Dendritic cell treated with granulocyte-macrophage colony-stimulating factor and Interleukin-4, amounts not matched to agents 40 ng/mL and 50 ng/mL, for 4 days (primary cell): ENCODE measurements around the gene CHST10.

Source experiments
- H3K27ac Mint-ChIP-seq: one replicate; pipeline ENCODE4 v1.8.0; 2022; ENCODE audit warnings: mild to moderate bottlenecking, mixed read lengths
- H3K27me3 Mint-ChIP-seq: one replicate; pipeline ENCODE4 v1.8.0; 2022; ENCODE audit warnings: mild to moderate bottlenecking, mixed read lengths
- H3K36me3 Mint-ChIP-seq: one replicate; pipeline ENCODE4 v1.8.0; 2022; ENCODE audit warnings: low read depth, mixed read lengths
- H3K4me1 Mint-ChIP-seq: one replicate; pipeline ENCODE4 v1.8.0; 2022; ENCODE audit warnings: low read depth, mixed read lengths
- H3K4me3 Mint-ChIP-seq: one replicate; pipeline ENCODE4 v1.8.0; 2022; ENCODE audit warnings: mild to moderate bottlenecking, moderate library complexity, mixed read lengths
- H3K9me3 Mint-ChIP-seq: one replicate; pipeline ENCODE4 v1.8.0; 2022; ENCODE audit warnings: mixed read lengths
- intact Hi-C: fragments of 100-400 bp; cut with micrococcal nuclease; formaldehyde crosslinking; loops from one replicate; pipeline ENCODE4 v1.15.0; 2022

CHST10 gene

DNA sequence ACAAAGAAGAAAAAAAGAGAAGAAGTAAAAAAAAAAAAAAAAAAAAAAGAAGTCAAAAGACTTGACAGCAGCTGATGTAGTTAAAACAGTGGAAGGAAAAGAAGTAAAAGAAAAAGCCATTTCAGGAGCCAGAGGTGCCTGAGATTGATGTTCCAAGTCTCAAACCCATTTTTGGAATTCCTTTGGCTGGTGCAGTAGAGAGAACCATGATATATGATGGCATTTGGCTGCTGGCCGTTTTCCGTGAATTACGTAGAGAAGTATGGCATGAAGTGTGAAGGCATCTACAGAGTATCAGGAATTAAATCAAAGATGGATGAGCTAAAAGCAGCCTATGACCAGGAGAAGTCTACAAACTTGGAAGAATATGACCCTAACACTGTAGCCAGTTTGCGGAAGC lies 7.6 kb upstream of the CHST10 start:
- intact Hi-C loops: loop anchor here (10.0 kb wide), 2 partner anchors 140 to 560 kb away; partner anchors contain the start of gene PDCL3
- H3K27me3 Mint-ChIP-seq: peaks cover 5% of the 10 kb centered on the region
- H3K36me3 Mint-ChIP-seq: no peaks in the 10 kb centered on the region
- H3K4me1 Mint-ChIP-seq: peaks cover 50% of the 10 kb centered on the region
- no peak overlapping the region for H3K4me3 Mint-ChIP-seq
- no peak overlapping the region for H3K27ac Mint-ChIP-seq
- H3K9me3 Mint-ChIP-seq: no peaks in the 10 kb centered on the region

DNA sequence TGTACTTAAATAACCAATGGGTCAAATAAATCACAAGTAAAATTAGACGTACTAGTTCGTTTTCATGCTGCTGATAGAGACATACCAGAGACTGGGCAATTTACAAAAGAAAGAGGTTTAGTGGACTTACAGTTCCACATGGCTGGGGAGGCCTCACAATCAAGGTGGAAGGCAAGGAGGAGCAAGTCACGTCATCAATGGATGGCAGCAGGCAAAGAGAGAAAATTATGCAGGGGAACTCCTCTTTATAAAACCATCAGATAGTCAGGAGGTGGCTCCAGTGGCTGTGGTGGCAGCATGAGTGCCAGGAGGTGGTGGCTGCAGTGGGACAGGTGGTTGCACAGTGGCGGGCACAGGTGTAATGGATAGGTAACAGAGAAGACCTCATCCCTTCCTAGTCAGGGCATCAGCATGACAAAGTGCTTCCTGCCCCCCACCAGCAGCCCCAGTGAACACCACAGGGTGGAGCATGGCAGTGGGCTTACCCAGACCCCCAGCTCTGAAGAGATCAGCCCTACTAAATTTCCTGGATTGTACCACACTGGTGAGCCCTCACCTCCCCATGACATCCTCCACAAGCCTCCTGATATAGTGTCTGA lies 6.9 kb upstream of the CHST10 start:
- H3K4me3 Mint-ChIP-seq: no peak overlapping the region
- H3K27ac Mint-ChIP-seq: no peak overlapping the region
- intact Hi-C loops: loop anchor here (10.0 kb wide), 2 partner anchors 140 to 560 kb away; partner anchors contain the start of gene PDCL3
- H3K27me3 Mint-ChIP-seq: peaks cover 5% of the 10 kb centered on the region
- H3K36me3 Mint-ChIP-seq: no peaks in the 10 kb centered on the region
- H3K4me1 Mint-ChIP-seq: peaks cover 53% of the 10 kb centered on the region
- no peaks in the 10 kb centered on the region for H3K9me3 Mint-ChIP-seq

DNA sequence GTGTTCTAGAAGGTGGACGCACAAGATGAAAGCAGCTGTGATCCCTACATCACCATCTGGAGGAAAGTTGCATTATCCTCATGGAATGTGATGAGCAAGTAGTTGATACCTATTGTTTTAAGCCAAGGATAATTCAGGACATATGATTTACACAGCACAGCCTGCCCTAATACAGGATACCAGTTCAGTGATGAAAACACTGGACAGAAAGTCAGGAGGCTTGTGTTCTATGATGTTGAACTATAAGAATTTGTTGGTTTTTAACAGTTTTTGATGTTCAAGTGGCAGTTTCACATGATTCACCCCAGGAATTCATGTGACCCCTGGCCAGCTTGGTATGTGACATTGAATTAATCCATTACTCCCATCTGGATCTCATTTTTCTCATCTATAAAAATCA lies 6.2 kb upstream of the CHST10 start:
- H3K4me1 Mint-ChIP-seq: peaks cover 53% of the 10 kb centered on the region
- intact Hi-C loops: loop anchor here (10.0 kb wide), 2 partner anchors 141 to 561 kb away; partner anchors contain the start of gene PDCL3
- H3K27me3 Mint-ChIP-seq: peaks cover 5% of the 10 kb centered on the region
- H3K27ac Mint-ChIP-seq: no peak overlapping the region
- H3K36me3 Mint-ChIP-seq: no peaks in the 10 kb centered on the region
- H3K4me3 Mint-ChIP-seq: no peak overlapping the region
- no peaks in the 10 kb centered on the region for H3K9me3 Mint-ChIP-seq

DNA sequence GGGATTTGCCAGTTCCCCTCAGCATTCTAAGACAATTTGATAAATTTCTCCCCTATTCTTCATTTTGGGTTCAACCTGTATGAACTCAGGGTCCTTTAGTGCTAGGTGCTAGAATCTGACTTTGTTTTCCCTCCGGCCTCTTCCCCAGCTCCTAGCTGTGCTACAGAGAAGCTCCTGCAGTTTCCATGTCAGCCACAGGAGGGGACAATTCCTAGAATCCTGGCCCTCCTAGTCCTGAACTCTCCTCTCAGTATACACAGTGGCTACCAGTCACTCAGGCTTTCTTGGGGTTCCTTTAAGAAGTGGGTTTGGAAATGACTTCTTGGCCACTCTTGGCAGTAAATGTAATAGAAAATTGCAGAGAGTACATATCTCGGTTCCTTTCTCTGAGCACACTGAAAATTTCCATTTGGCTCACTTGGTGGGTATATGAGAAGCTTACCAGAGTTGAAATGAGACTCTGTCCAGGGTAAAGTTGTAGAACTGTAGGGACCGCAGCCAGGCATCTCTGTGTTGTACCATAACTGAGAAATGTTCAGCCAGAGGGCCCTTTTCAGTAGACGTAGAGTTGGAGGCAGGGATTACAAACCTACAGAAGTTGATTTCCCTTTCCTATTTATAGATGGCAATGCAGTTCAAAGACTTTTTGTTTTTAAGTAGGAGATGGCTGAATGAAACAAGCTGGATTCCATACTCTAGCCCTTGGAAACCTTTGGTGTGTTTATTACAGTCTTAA lies 5.0 kb upstream of the CHST10 start:
- no peak overlapping the region for H3K27ac Mint-ChIP-seq

DNA sequence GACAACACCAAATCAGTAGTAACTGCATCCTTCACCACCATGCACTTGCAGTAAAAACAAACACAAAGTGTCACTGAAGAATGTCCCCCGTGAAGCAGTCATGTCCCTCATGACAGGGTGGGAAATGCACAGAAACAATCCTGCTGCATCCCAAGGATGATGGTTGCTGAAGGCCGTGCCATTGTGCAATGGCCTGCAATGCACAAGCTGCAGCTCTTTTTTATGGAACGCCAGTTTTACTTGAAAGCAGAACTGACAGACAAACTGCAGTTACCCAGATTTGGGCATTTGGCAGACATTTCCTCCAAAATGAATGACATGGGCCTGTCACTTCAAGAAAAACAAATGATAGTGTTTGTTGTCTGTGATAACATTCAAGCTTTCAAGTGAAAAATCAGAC lies 2.4 kb upstream of the CHST10 start:
- no peak overlapping the region for H3K4me3 Mint-ChIP-seq
- H3K27me3 Mint-ChIP-seq: peaks cover 13% of the 10 kb centered on the region
- intact Hi-C loops: loop anchor here (10.0 kb wide), 2 partner anchors 145 to 565 kb away; partner anchors contain the start of gene PDCL3
- no peaks in the 10 kb centered on the region for H3K9me3 Mint-ChIP-seq
- peaks cover 36% of the 10 kb centered on the region for H3K4me1 Mint-ChIP-seq
- H3K27ac Mint-ChIP-seq: no peak overlapping the region
- H3K36me3 Mint-ChIP-seq: no peaks in the 10 kb centered on the region

More for the DNA sequence above, 5.0 kb upstream of the CHST10 start:
- intact Hi-C loops: loop anchor here (10.0 kb wide), 2 partner anchors 142 to 562 kb away; partner anchors contain the start of gene PDCL3
- Mint-ChIP-seq H3K36me3 (no peaks in the 10 kb centered on the region), H3K27me3 (peaks cover 5% of the 10 kb centered on the region), H3K4me3 (no peak overlapping the region), H3K4me1 (peaks cover 50% of the 10 kb centered on the region), H3K9me3 (no peaks in the 10 kb centered on the region)

DNA sequence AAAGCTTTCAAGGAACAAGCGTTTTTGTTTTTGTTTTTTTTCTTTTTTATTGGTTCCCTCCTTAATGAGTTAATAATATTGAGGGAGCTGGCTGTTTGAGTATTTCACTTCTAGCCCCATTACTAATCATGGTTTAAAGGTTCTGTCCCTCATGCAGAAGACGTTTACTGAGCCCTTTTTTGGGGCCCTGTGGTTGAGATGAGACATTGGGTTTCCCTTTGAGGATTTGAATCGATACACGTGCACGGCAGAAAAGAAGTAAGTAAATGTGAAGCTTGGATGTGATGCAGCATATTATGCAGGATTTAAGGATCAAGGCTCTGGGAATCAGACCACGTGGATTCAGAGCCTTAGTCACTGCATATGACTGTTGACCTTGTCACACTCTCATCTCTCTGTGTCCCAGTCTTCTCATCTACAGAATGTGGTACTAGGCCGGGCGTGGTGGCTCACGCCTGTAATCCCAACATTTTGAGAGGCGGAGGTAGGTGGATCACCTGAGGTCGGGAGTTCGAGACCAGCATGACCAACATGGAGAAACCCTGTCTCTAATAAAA lies 1.0 kb upstream of the CHST10 start:
- Mint-ChIP-seq H3K27ac (no peak overlapping the region), H3K4me1 (peaks cover 39% of the 10 kb centered on the region), H3K4me3 (no peak overlapping the region), H3K36me3 (no peaks in the 10 kb centered on the region), H3K27me3 (peaks cover 13% of the 10 kb centered on the region), H3K9me3 (no peaks in the 10 kb centered on the region)
- intact Hi-C loops: no loop called here

DNA sequence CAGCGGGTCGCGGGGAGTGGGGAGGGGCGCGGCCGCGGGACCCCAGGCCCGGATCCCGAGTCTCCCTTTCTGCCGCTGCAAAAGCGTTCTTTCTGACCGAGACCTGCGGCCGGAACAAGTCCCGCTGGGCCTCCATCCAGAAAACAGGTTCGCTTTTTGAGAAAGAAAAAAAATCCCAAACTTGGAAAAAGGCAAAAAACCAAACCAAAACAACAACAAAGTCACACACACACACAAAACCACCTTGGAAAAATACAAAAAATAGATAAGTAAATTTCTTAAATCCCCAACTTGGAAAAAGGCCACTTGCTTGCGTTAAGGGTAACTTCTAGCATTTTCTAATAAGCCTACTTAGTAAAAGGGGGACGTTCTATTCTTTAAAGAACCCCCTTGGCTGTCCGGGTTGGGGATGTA lies 250 bp upstream of the CHST10 start:
- H3K9me3 Mint-ChIP-seq: no peaks in the 10 kb centered on the region
- H3K27ac Mint-ChIP-seq: no peak overlapping the region
- H3K4me1 Mint-ChIP-seq: peaks cover 47% of the 10 kb centered on the region
- H3K4me3 Mint-ChIP-seq: peak overlapping the region; percentile 81
- H3K36me3 Mint-ChIP-seq: no peaks in the 10 kb centered on the region
- intact Hi-C loops: no loop called here
- peaks cover 13% of the 10 kb centered on the region for H3K27me3 Mint-ChIP-seq

DNA sequence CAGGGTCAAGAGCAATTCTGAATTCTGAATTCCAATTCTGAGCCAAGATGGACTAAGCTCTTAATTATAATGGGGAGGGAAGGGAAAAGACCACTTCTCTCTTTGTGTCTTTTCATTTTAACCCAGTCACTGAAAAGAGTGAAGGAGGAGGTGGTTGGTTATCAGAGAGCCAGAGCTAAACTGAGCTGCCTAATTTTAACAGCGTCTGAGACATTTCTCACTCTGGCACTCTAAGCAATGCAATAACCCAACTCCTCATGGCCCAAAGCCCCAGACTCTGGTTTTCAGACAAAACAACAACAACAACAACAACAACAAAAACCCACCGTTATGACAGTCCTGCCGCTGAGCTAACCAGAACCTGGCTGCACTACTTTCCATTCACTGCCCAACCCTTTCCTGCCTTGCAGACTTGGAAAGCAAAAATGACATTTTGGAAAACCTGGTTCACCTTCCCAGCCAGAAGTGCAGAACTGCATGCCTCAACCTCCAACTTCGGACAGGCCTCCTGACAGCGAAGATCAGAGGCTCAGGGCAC lies 1.0 kb downstream of the CHST10 start:
- no peaks in the 10 kb centered on the region for H3K9me3 Mint-ChIP-seq
- peaks cover 42% of the 10 kb centered on the region for H3K4me1 Mint-ChIP-seq
- peaks cover 13% of the 10 kb centered on the region for H3K27me3 Mint-ChIP-seq
- peak overlapping the region; percentile 81 for H3K4me3 Mint-ChIP-seq
- H3K36me3 Mint-ChIP-seq: no peaks in the 10 kb centered on the region
- intact Hi-C loops: no loop called here
- peak overlapping the region; percentile 67 for H3K27ac Mint-ChIP-seq

DNA sequence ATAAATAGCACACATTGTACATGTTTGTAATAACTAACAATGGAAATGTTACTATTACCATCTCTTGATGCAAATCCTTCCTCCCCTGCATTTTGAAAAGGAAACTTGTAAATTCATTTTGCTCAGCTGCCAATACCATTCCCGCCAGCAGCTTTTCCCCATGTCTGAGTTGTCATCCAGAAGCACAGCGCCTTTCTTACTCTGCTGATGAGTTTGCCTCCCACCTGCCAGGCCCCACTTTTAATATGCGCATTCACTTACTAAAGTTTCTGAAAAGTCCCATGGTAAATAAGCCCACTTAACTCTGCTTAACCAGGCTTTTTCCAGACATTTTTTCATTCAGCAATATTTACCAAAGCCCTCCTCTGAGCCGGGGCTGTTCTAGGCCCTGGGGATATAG lies 3.9 kb downstream of the CHST10 start:
- Mint-ChIP-seq H3K27me3 (peaks cover 13% of the 10 kb centered on the region), H3K27ac (no peak overlapping the region), H3K9me3 (no peaks in the 10 kb centered on the region), H3K36me3 (no peaks in the 10 kb centered on the region), H3K4me1 (peaks cover 27% of the 10 kb centered on the region), H3K4me3 (no peak overlapping the region)
- intact Hi-C loops: no loop called here

DNA sequence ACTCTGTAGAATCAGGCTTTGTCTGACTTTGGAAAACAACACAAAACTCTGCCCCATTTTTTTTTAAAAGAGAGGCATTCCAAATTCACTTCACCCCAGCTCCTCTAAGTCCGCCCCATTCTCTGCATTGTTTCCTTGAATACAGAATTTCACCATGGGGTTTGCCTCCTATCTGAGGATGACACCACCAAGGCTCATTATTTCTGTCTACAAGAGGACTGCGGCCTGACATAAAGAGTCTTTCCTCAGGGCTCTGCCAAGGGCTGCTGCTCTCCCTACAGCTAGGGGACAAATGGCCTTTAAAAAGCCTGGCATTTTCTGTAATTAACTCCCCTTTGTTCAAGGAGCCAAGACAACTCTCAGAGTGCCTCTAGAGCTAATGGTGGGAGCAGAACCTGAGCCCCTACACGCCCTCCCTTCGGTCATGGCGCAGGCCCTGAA lies 4.6 kb downstream of the CHST10 start:
- no peaks in the 10 kb centered on the region for H3K9me3 Mint-ChIP-seq

DNA sequence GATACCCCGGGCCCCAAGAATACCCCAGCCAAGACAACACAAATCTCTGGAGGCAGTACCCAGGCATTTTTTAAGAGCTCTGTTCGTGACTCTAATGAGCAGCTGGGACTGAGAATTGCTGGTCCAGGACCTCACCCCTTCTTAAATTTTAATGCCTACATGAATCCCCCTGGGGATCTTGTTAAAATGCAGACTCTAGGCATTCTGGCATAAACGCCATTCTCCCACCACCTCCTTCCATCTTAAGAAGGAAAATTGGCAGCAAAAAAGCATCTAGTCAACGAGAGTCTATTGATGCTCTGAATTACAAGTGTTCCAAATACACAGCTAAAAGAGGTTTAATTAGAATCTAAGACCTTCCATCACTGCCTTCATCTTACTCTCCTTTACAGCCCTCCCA lies 5.0 kb downstream of the CHST10 start:
- H3K36me3 Mint-ChIP-seq: no peaks in the 10 kb centered on the region
- H3K4me3 Mint-ChIP-seq: no peak overlapping the region
- H3K27ac Mint-ChIP-seq: no peak overlapping the region
- H3K27me3 Mint-ChIP-seq: peaks cover 11% of the 10 kb centered on the region
- H3K4me1 Mint-ChIP-seq: peaks cover 27% of the 10 kb centered on the region
- no peaks in the 10 kb centered on the region for H3K9me3 Mint-ChIP-seq
- intact Hi-C loops: no loop called here

More for the DNA sequence above, 4.6 kb downstream of the CHST10 start:
- peaks cover 27% of the 10 kb centered on the region for H3K4me1 Mint-ChIP-seq
- intact Hi-C loops: no loop called here
- H3K36me3 Mint-ChIP-seq: no peaks in the 10 kb centered on the region
- no peak overlapping the region for H3K27ac Mint-ChIP-seq
- H3K4me3 Mint-ChIP-seq: no peak overlapping the region
- peaks cover 13% of the 10 kb centered on the region for H3K27me3 Mint-ChIP-seq

DNA sequence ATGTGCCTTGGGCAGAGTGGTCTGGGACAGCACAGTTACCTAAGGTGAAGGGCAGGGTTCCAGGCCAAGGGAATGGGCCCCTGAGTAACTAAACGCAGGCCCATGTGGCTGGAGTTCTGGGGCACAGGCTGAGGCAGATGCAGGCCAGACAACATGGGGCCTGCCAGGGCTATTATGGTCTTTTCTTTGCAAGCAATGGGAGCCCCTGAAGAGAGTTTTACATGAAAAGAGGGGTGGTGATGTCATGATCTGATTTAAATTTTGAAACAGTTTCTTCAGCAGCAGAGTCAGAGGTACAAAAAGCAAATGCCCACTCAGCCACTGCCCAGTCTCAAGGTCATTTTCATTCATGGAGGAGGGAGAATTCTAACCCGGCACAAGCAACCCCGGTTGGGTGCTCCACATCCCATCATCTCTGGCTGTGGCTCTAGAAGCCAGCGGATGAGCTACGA lies 5.6 kb downstream of the CHST10 start:
- Mint-ChIP-seq H3K4me1 (peaks cover 23% of the 10 kb centered on the region), H3K4me3 (no peak overlapping the region), H3K9me3 (no peaks in the 10 kb centered on the region), H3K27me3 (peaks cover 8% of the 10 kb centered on the region), H3K27ac (no peak overlapping the region), H3K36me3 (no peaks in the 10 kb centered on the region)
- intact Hi-C loops: no loop called here

DNA sequence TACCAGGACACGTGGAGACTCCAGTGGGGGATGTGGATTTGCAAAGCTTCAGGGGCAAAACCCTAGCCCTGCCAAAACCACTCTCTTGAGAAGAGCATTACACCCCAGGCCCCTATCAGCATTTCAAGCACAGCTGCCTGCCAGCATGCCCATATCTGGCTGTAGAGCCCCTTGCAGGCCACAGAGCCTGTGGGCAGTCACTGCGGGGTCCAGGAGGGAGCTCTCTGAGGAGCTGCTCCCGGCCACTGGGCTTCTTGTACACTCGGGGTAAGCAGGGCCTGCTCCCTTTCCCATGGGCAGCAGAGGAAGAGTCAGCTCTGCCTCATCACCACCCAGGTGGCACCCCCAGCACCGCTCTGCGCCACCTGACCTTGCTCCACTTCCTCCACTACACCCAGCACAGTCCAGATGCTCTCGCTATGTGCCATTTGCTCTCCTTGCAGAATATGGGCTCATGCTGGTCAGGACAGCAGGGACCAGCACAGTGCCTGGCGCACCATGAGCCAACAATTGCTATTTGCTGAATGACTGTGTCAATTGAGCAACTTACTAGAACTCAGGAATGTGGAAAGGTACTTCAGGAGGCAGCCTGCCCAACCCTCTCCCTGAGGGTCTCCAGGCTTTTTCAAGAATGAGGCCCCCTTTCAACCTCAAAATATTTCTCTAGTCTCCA lies 7.4 kb downstream of the CHST10 start:
- Mint-ChIP-seq H3K27ac (no peak overlapping the region), H3K36me3 (no peaks in the 10 kb centered on the region)
- intact Hi-C loops: no loop called here

More for the DNA sequence above, 7.4 kb downstream of the CHST10 start:
- Mint-ChIP-seq H3K27me3 (no peaks in the 10 kb centered on the region), H3K4me1 (peaks cover 15% of the 10 kb centered on the region), H3K9me3 (no peaks in the 10 kb centered on the region), H3K4me3 (no peak overlapping the region)
